PFSK-1 (cell line): ENCODE measurements around the gene FKBP1A.

Source experiments
- POLR2AphosphoS5 ChIP-seq: IDR thresholded peaks from 2 replicates; pipeline ENCODE4 v1.6.1; 2012; ENCODE audit warnings: low read depth, mild to moderate bottlenecking, control low read depth, low read length, moderate library complexity
- REST ChIP-seq, 2 experiments: IDR thresholded peaks; 2 replicates each; pipeline versions ENCODE4 v1.6.1 to v1.8.0; 2011 to 2012; ENCODE audit warnings: low read depth in 2 of 2, low read length in 2 of 2, control low read depth in 1 of 2, inconsistent platforms in 1 of 2, mild to moderate bottlenecking in 1 of 2, moderate library complexity in 1 of 2; ENCODE audit not compliant: insufficient read depth in 1 of 2
- TAF1 ChIP-seq: IDR thresholded peaks from 2 replicates; pipeline ENCODE4 v1.6.1; 2012; ENCODE audit warnings: low read length, control low read depth, borderline replicate concordance; ENCODE audit not compliant: insufficient read depth

- TF ChIP-seq REST (IDR thresholded peaks at IDR 0.05; ENCODE audit: insufficient read depth in 1 of 2, low read depth in 2 of 2, low read length in 2 of 2) (no peak), POLR2AphosphoS5 (no peak), TAF1 (no peak)
These were observed 18.6 kb downstream of the FKBP1A start for GRCh38 chr20:1374246-1374645.
